ENCODE results near the gene MFRP. TPM values are rescaled to one million over a fixed set of nuclear protein-coding genes. Genes with fewer than 3 reads are reported as not detected.

The MFRP gene
- total RNA-seq, 1 donor from 2014 or later, result not detected

GRCh38 chr11:119319136-119319699 is 27.3 kb downstream of the MFRP start:
- DNase-seq (ENCODE audit: low read depth, low spot score), result no peak

GRCh38 chr11:119318240-119319135 is 28.0 kb downstream of the MFRP start:
- DNase-seq (ENCODE audit: low read depth, low spot score), result no peak

GRCh38 chr11:119317592-119318239 is 28.8 kb downstream of the MFRP start:
- no peak for DNase-seq (ENCODE audit: low read depth, low spot score)

- DNase-seq (ENCODE audit: low read depth, low spot score), result no peak
These were observed 29.5 kb downstream of the MFRP start, which contains the start of gene MCAM for GRCh38 chr11:119316729-119317591. MCAM (minus strand) TSS chr11:119317130; CDS start chr11:119317101, 29 bp downstream.

GRCh38 chr11:119316016-119316728 is 30.3 kb downstream of the MFRP start:
- no peak for DNase-seq (ENCODE audit: low read depth, low spot score)

GRCh38 chr11:119315131-119316015 is 31.1 kb downstream of the MFRP start:
- DNase-seq (ENCODE audit: low read depth, low spot score), result no peak

GRCh38 chr11:119314726-119315125 is 31.8 kb downstream of the MFRP start:
- DNase-seq (ENCODE audit: low read depth, low spot score), result no peak

- no peak for DNase-seq (ENCODE audit: low read depth, low spot score)
These were observed 35.8 kb downstream of the MFRP start for GRCh38 chr11:119310682-119311052.

- no peak for DNase-seq (ENCODE audit: low read depth, low spot score)
These were observed 36.4 kb downstream of the MFRP start for GRCh38 chr11:119309953-119310681.

GRCh38 chr11:119309411-119309810 is 37.1 kb downstream of the MFRP start:
- DNase-seq (ENCODE audit: low read depth, low spot score), result no peak

GRCh38 chr11:119307974-119308373 is 38.5 kb downstream of the MFRP start:
- no peak for DNase-seq (ENCODE audit: low read depth, low spot score)

GRCh38 chr11:119307219-119307618 is 39.3 kb downstream of the MFRP start:
- DNase-seq (ENCODE audit: low read depth, low spot score), result no peak

GRCh38 chr11:119306373-119306890 is 40.1 kb downstream of the MFRP start:
- no peak for DNase-seq (ENCODE audit: low read depth, low spot score)

- no peak for DNase-seq (ENCODE audit: low read depth, low spot score)
These were observed 40.7 kb downstream of the MFRP start for GRCh38 chr11:119305556-119306372.

GRCh38 chr11:119303227-119303718 is 43.2 kb downstream of the MFRP start:
- DNase-seq (ENCODE audit: low read depth, low spot score), result no peak

GRCh38 chr11:119300198-119300964 is 46.1 kb downstream of the MFRP start:
- DNase-seq (ENCODE audit: low read depth, low spot score), result no peak

- no peak for DNase-seq (ENCODE audit: low read depth, low spot score)
These were observed 47.1 kb downstream of the MFRP start for GRCh38 chr11:119299416-119299815.
